HepG2 (cell line): ENCODE measurements around the gene SELENOV. TPM values are rescaled to one million over a fixed set of nuclear protein-coding genes. Genes with fewer than 3 reads are reported as not detected.

ENCODE experiments used
- ARNTL ChIP-seq: sonication (generic); formaldehyde crosslinking; IDR thresholded peaks from 2 replicates; pipeline ENCODE4 v1.4.0; 2020; ENCODE audit warnings: mild to moderate bottlenecking, missing genetic modification reagents
- ETV6 ChIP-seq: sonication (generic); formaldehyde crosslinking; conservative IDR thresholded peaks from 2 replicates; pipeline ENCODE4 v1.4.0; 2020; ENCODE audit warnings: missing genetic modification reagents
- HNRNPUL1 ChIP-seq: fragments of 200-400 bp; formaldehyde crosslinking; IDR thresholded peaks from 2 replicates; pipeline ENCODE4 v1.6.1; 2017; ENCODE audit warnings: low read depth, mild to moderate bottlenecking, low read length, moderate library complexity
- SRY ChIP-seq: sonication (generic); formaldehyde crosslinking; IDR thresholded peaks from 2 replicates; pipeline ENCODE4 v1.8.0; 2022; ENCODE audit warnings: mild to moderate bottlenecking, missing genetic modification reagents
- ZBTB39 ChIP-seq: sonication (generic); formaldehyde crosslinking; IDR thresholded peaks from 2 replicates; pipeline ENCODE4 v1.5.0; 2020; ENCODE audit warnings: missing genetic modification reagents
- ZMAT5 ChIP-seq: sonication (generic); formaldehyde crosslinking; IDR thresholded peaks from 2 replicates; pipeline ENCODE4 v1.5.0; 2020; ENCODE audit warnings: mild to moderate bottlenecking, low read depth, missing genetic modification reagents, borderline replicate concordance
- ZNF280B ChIP-seq: sonication (generic); formaldehyde crosslinking; IDR thresholded peaks from 2 replicates; pipeline ENCODE4 v1.5.0; 2020; ENCODE audit warnings: missing genetic modification reagents, mild to moderate bottlenecking, borderline replicate concordance
- ZNF432 ChIP-seq: sonication (generic); formaldehyde crosslinking; IDR thresholded peaks from 2 replicates; pipeline ENCODE4 v1.5.0; 2020; ENCODE audit warnings: missing genetic modification reagents, mild to moderate bottlenecking, borderline replicate concordance
- ZNF451 ChIP-seq: sonication (generic); formaldehyde crosslinking; IDR thresholded peaks from 2 replicates; pipeline ENCODE4 v1.5.0; 2020; ENCODE audit warnings: mild to moderate bottlenecking, missing genetic modification reagents
- ZNF609 ChIP-seq: sonication (generic); formaldehyde crosslinking; IDR thresholded peaks from 2 replicates; pipeline ENCODE4 v1.4.0; 2020; ENCODE audit warnings: mild to moderate bottlenecking, missing genetic modification reagents, borderline replicate concordance
- polyA plus RNA-seq, 8 experiments: library from polyadenylated mRNA; depleted of rRNA in 3 of 8; stranded (reverse) in 7 of 8; unstranded in 1 of 8; fragments of >200 nt; fragmentation: Illumina TruSeq in 4 of 8; extraction: Trizol in 4 of 8; gene quantifications; 2 replicates each; pipeline versions ENCODE4 v1.2.1 to v1.2.3, GENCODE V29; 2011 to 2016; ENCODE audit warnings: low read depth in 4 of 8, missing spikeins in 1 of 8, mixed read lengths in 1 of 8; ENCODE audit not compliant: insufficient read depth in 1 of 8
- total RNA-seq, 5 experiments: library from RNA; depleted of rRNA; stranded (reverse); fragments of >200 nt; fragmentation: Illumina TruSeq; extraction: Trizol; gene quantifications; 2 replicates each; pipeline ENCODE4 v1.2.3, GENCODE V29; 2016; ENCODE audit warnings: low read depth in 1 of 5
- TF ChIP-seq, protein P1 (sequence below): fragments of 450-650 bp; IDR thresholded peaks from 2 replicates; pipeline ENCODE4 v1.6.1; 2016
- TF ChIP-seq, protein P2 (sequence below): sonication (generic); formaldehyde crosslinking; IDR thresholded peaks from 2 replicates; pipeline ENCODE4 v1.4.0; 2020; ENCODE audit warnings: mild to moderate bottlenecking, low read depth, missing genetic modification reagents
- TF ChIP-seq, protein P3 (sequence below): sonication (generic); formaldehyde crosslinking; IDR thresholded peaks from 2 replicates; pipeline ENCODE4 v1.8.1; 2023; ENCODE audit warnings: mild to moderate bottlenecking, inconsistent platforms, moderate library complexity, missing genetic modification reagents, borderline replicate concordance

Gene SELENOV
- total and polyA plus RNA-seq, 2 of the 13 experiments (the other 11 are each of a cell fraction or from before 2014, with no cell fraction given), result not detected

GRCh38 chr19:39532233-39533002, 17.5 kb downstream of the SELENOV start, which contains the start of gene EID2B (continued):
- 0 out of 2 replicates have a peak, but pooled peaks have one; percentile 52 for TF ChIP-seq ZNF609 (CRISPR knock-in tag)
- TF ChIP-seq ETV6 (CRISPR knock-in tag), result peak; percentile 55; the same call in 1 of the 2 replicates
- TF ChIP-seq, protein P1, sequence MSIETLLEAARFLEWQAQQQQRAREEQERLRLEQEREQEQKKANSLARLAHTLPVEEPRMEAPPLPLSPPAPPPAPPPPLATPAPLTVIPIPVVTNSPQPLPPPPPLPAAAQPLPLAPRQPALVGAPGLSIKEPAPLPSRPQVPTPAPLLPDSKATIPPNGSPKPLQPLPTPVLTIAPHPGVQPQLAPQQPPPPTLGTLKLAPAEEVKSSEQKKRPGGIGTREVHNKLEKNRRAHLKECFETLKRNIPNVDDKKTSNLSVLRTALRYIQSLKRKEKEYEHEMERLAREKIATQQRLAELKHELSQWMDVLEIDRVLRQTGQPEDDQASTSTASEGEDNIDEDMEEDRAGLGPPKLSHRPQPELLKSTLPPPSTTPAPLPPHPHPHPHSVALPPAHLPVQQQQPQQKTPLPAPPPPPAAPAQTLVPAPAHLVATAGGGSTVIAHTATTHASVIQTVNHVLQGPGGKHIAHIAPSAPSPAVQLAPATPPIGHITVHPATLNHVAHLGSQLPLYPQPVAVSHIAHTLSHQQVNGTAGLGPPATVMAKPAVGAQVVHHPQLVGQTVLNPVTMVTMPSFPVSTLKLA, result no peak
- TF ChIP-seq ZMAT5 (CRISPR knock-in tag), result no peak
- TF ChIP-seq, protein P2, sequence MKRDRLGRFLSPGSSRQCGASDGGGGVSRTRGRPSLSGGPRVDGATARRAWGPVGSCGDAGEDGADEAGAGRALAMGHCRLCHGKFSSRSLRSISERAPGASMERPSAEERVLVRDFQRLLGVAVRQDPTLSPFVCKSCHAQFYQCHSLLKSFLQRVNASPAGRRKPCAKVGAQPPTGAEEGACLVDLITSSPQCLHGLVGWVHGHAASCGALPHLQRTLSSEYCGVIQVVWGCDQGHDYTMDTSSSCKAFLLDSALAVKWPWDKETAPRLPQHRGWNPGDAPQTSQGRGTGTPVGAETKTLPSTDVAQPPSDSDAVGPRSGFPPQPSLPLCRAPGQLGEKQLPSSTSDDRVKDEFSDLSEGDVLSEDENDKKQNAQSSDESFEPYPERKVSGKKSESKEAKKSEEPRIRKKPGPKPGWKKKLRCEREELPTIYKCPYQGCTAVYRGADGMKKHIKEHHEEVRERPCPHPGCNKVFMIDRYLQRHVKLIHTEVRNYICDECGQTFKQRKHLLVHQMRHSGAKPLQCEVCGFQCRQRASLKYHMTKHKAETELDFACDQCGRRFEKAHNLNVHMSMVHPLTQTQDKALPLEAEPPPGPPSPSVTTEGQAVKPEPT (CRISPR knock-in tag), result 0 out of 2 replicates have a peak, but pooled peaks have one; percentile 41
- no peak for TF ChIP-seq ZBTB39
- TF ChIP-seq ARNTL, result peak; percentile 52
- no peak for TF ChIP-seq ZNF432 (CRISPR knock-in tag)
- peak; percentile 61; the same call in 1 of the 2 replicates for TF ChIP-seq SRY (CRISPR knock-in tag)
- TF ChIP-seq, protein P3, sequence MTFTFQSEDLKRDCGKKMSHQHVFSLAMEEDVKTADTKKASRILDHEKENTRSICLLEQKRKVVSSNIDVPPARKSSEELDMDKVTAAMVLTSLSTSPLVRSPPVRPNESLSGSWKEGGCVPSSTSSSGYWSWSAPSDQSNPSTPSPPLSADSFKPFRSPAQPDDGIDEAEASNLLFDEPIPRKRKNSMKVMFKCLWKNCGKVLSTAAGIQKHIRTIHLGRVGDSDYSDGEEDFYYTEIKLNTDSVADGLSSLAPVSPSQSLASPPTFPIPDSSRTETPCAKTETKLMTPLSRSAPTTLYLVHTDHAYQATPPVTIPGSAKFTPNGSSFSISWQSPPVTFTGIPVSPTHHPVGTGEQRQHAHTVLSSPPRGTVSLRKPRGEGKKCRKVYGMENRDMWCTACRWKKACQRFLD (CRISPR knock-in tag), result peak; percentile 79; the same call in 1 of the 2 replicates
- TF ChIP-seq HNRNPUL1, result no peak
- peak; percentile 60; the same call in 1 of the 2 replicates for TF ChIP-seq ZNF451 (CRISPR knock-in tag)
- no peak for TF ChIP-seq ZNF280B (CRISPR knock-in tag)
